Transverse colon (tissue), 4 donors: ENCODE data around the gene TMEM212.

Experiments used
- EP300 ChIP-seq: sonication (generic); formaldehyde crosslinking; IDR thresholded peaks from one replicate; pipeline ENCODE4 v1.6.1; 2017; ENCODE audit warnings: antibody characterized with exemption, low read depth
- POLR2A ChIP-seq: fragments of 450-650 bp; IDR thresholded peaks from one replicate; pipeline ENCODE4 v1.6.1; 2016; ENCODE audit warnings: antibody characterized with exemption, mild to moderate bottlenecking, moderate library complexity
- POLR2AphosphoS5 ChIP-seq, 3 donors: sonication (generic); formaldehyde crosslinking; IDR thresholded peaks; one replicate each; pipeline ENCODE4 v1.6.1; 2016; ENCODE audit warnings: antibody characterized with exemption in 3 of 3
- TF ChIP-seq, protein P1 (sequence below), 5 experiments: fragments of 200-600 bp in 3 of 5; fragments of 450-650 bp in 2 of 5; sonication (generic) in 3 of 5; IDR thresholded peaks; 1 replicate in 2 of 5; 2 replicates in 3 of 5; pipeline ENCODE4 v1.5.1; 2016 to 2017; ENCODE audit warnings: antibody characterized with exemption in 5 of 5, inconsistent platforms in 3 of 5, mild to moderate bottlenecking in 2 of 5, moderate library complexity in 1 of 5

DNA sequence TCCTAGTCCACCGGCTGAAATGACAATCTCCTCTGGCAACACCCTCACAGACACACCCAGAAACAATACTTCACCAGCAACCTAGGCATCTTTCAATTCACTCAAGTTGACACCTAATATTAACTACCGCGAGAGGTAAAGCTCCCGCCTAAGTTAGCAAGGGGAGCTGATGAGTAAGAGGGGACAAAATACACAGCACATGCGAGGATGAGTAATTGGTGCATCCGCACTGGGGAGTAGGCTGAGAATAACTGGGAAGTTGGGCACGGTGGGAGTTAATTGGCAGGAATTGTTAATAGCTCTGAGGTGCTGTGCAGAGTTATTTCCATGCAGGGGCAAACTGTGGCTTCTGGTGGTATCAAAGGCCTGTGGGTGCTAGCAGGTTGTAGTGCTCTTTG lies 18.3 kb upstream of the TMEM212 start:
- TF ChIP-seq, protein P1, sequence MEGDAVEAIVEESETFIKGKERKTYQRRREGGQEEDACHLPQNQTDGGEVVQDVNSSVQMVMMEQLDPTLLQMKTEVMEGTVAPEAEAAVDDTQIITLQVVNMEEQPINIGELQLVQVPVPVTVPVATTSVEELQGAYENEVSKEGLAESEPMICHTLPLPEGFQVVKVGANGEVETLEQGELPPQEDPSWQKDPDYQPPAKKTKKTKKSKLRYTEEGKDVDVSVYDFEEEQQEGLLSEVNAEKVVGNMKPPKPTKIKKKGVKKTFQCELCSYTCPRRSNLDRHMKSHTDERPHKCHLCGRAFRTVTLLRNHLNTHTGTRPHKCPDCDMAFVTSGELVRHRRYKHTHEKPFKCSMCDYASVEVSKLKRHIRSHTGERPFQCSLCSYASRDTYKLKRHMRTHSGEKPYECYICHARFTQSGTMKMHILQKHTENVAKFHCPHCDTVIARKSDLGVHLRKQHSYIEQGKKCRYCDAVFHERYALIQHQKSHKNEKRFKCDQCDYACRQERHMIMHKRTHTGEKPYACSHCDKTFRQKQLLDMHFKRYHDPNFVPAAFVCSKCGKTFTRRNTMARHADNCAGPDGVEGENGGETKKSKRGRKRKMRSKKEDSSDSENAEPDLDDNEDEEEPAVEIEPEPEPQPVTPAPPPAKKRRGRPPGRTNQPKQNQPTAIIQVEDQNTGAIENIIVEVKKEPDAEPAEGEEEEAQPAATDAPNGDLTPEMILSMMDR (IDR thresholded peaks at IDR 0.05), result no peak
- TF ChIP-seq POLR2A, result no peak
- no peak for TF ChIP-seq POLR2AphosphoS5 (IDR thresholded peaks at IDR 0.05)
- TF ChIP-seq EP300, result no peak
